GM18517 (cell line): ENCODE results near the gene CPZ.
"Not testable (repeated sequence)": the region's sequence is repeated elsewhere in the genome, so short reads cannot be mapped to it uniquely, and the experiment has no call there.

Source experiments
- ATAC-seq: cut with Tn5 transposase; IDR thresholded peaks from one replicate; pipeline ENCODE4 v1.9.1; 2021; ENCODE audit warnings: mild to moderate bottlenecking, moderate library complexity; ENCODE audit not compliant: unreplicated experiment

The CPZ gene

DNA sequence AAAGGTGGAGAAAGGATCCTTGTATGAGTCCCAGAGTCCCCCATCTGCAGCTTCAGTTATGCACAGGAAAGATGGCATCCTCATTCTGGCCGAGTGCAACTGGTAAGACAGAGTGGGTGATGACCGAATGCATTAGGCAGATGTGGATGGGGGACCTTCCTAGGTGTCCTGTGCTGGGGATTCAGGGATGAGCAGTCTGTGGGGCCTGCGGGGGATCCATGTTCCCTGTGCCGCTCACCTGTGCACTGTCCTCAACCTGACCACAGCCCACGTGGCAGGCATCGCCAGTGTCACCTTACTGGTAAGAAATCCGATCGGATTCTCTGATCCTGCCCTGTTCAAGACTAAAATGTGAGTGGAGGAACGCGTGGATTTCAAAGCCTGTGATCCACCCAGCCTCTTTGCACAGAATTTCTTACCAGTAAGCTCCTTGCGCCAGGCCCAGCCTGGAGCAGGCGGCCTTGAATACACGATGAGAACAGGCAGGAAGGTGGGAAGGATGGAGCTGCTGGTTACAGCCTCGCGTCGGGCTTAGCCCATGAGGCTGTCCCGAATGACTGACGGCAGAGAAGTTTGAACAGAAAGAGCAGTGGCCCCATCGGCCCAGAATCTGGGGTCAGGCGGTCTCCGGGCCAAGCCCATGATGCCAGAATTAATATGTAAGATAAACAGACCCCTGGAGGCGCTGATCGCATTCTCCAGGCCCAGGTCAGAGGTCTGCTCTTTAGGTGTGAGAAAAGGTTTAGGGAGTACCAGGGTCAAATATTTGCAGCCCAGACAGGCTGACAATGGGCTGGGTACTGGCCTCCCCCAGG is 56.5 kb downstream of the CPZ start:
- ATAC-seq, result no peak

DNA sequence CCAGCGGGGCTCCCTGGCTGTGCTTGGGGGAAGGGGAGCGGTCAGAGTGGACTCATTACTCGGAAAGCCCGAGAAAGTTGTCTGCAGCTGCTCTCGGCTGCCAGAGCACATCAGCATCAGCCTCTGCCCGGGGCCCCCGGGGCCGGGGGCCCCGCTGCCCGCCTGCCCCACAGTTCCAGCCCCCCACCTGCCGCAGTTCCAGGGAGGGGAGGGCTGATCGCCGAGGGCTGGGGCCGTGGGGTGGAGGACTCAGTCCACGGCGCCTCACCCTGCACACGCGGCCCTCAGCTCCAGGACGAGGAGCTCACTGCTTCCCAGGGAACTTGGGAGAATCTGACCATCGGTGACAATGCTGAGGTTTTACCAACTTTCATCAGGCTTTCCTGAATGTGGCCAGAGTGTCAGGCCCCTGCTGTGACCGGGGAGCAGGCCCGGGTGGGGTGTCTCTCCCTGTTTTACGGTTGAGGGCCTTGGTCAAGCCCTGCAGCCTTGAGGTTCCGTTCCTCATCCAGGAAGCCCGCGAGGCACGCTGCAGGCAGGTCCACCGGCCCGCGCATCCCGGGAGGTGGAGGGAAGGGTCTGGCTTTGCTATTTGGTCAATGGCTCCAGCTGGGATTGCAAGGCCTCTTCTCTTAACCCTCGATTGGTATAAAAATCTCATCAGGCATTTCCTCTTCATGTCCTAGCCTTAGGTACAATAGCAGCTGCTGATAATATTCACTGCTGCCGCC is 57.2 kb downstream of the CPZ start:
- no peak for ATAC-seq

DNA sequence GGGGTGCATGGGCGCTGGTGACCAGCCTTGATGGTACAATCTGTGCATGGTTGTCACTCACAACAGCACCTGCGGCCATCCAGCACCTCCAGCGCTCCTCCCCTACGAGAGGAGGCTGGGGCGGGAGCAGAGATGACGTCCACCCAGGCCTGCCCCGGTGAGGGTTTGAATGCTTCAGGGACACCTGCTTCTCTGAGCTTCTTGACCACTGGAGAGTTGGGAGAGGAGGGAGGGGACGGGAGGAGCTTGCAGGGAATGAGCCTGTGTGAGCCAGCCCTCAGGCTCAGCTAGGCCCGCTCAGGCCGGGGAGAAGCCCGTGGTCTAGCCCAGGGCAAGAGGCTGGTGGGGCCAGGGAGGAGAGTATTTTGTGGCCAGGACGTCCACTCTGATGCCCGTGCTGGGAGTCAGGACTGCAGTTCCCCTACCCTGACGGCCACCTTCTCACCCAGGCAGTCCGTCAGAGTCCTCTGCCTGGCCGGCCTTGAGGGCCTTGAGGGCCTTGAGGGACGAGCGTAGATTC is 59.2 kb downstream of the CPZ start:
- no peak for ATAC-seq

DNA sequence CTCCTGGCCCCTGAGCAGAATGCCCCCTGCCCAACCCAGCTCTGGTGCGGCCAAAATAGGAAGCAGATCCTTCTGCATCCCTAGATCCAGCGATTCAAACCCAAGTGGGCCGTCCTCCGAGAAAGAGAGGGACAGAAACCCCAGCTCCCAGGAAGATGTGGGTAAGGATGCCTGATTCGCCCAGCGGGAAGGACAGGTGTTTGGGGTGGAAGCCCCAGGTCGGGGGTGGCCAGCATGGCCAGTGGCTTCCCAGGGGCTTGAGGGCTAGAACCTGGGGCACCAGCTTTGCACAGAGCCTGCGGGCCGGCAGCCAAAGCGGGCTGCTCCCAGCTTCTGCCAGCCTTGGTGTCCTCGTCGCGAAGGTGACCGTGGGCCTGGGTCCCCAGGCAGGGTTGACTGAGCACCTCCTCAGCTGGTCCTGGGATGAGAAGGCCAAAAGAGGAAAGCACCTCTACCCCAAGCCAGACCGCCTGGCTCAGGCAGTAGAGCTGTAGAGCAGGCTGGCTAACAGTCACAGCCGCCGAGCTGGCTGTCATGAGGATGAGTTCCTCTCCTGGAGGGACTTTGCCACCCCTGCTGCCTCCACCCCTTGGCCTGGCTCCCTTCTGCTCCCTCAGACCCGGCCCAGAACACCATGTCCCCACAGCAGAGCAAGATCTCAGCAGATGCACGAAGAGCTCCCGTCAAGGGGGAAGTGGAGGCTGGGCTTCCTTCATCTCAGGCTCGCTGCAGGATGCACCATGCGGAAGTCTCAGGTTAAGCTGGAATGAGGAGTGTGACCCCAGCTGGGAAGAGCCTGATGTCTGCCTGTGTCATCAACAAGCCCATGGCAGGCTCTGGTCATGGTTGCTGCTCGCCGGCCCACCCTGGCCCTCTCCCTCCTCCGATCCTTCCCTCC is 59.9 kb downstream of the CPZ start:
- ATAC-seq, result no peak

DNA sequence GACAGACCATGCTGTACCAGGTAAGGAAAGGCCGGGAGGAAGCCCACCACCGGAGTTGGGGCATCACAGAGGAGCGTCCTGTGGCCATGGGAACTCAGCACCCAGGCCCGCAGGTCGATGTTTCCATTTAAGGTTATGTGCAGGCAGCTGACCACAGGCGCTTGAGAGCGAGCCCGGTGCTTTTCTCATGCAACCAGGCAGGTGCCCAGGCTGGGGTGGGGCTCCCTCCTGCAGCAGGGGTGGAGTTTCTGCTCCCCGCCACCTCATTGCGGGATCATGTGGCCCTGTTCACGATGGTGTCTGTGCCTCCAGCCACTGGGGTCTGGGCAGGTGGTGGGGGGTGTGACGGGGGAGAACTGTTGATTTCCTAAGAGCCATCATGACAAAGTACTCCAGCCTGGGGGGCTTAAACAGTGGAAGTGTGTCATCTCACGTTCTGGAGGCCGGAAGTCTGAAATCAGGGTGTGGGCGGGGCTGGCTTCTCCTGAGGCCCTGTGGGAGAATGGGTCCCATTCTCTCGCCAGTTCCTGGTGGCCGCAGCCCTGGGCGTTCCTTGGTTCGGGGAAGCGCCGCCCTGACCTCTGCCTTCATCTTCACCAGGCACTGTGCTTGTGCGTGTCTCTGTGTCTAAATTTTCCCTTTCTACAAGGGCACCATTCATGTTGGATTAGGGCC is 60.9 kb downstream of the CPZ start:
- ATAC-seq, result no peak

DNA sequence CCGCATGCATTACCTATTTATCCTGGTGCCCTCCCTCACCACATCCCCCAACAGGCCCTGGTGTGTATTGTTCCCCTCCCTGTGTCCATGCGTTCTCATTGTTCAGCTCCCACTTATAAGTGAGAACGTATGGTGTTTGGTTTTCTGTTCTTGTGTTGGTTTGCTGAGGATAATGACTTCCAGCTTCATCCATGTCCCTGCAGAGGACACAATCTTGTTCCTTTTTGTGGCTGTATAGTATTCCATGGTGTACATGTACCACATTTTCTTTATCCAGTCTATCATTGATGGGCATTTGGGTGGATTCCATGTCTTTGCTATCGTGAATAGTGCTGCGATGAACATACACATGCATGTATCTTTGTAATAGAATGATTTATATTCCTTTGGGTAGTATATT is 61.6 kb downstream of the CPZ start:
- ATAC-seq, result not testable (repeated sequence)

DNA sequence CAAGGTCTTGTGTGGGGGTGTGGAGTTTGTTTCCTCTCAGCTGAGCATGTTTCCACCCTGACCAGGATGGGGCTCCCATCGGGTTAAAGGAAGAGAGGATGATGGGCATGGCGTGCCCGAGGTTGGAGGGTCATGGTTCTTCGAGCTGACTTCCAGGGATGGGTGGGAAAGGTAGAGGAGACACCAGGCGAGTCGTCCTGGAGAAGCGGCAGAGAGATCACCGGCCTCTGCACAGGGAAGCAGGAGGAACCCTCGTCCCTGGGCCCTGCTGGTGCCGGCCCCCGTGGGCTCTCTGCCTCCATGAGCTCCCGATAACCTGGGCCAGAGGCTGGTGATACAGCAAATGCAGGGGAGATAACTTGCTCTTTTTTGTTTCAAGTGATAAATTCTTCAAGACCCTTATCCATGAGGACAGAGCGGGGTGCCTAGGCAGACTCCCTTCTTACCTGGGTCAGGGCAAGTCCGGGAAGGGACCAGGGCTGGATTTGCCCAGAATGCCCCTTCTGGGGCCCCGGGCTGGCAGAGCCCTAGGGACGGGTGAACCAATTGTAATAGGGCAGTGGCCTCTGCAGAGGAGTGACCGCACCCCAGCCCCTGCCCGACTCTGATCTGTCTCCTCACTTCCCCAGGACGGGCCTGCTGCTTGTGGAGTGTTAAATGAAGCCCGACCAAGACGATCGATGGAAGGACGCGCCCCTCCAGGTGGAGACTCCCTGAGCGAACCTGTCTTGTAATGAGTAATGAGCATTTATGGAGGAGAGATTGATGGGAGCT is 63.0 kb downstream of the CPZ start:
- ATAC-seq, result no peak

DNA sequence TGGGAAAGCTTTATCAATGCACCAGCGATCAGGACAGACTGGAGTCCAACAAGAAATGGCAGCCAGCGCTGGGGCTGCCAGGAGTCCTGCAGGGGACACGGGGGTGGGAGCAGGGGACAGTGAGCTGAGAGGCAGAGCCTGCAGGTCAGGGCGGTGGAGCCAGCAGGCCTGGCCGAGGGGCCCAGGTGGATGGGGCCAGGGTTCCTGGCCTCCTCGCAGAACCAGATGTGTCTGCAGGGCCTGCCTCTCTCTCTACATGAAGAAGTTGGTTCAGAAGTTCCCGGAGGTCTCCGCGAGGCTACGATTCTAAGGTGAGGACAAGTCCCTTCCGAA is 63.6 kb downstream of the CPZ start:
- ATAC-seq, result no peak

DNA sequence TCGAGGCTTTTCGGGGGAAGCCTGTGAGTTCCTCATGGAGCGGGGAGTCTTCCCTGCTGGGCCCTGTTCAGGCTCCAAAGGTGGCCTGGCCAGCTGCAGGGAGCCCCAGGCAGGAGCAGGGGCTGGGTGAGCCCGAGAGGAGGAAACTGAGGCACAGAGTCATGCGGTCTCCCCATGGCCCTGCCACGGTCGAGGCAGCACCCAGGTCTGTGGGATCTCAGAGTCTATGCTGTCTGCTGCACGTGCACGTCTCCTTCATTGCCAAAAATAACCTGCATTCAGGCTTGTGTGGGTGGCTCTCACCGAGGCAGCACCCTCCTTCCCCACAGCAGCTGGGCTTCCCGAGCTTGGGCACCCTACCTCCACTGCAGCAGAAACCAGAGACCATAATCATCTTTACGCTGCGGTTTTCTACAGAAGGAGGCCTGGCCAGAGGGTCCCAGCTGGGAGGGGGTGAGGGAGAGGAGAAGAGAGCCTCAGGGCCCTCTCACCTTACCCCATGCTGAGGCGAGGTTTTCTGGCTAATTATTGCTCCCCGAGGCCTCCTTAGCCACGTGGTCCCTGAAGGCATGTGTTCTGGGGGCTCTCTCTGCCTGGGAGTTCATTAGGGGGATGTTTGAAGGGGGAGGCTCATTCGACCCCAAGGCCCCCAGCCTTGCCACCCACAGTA is 64.3 kb downstream of the CPZ start:
- no peak for ATAC-seq

DNA sequence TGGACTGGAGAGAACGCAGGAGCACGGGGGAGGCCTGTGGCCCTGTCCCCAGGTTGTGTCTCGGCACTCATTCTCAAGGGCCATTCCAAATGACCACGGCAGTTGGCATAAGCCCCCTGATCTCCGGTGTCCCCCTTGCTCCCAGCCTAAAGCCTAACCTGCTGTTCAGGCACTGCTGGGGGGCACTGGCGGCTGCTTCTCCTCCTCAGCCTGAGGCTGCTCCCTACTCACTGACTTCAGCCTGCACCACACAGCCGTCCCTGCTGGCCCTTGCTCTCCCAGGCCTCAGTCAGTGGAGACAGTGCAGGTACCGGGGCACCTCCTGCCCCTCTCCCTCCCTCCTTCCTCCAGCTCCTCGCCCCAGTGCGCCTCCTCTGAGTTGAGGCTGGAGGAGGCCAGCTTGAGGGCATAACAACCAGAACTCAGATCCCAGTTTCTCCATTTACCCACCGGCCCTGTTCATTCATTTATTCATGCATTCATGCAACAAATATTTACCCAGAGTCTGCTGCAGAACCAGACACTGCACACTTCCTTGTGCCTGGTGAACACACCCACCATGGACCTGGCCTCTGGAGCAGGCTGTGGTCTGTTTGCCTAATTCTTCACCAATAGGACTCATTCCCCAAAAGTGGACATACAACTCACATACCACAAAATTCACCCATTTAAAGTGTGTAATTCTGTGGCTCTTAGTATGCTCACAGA is 65.0 kb downstream of the CPZ start:
- ATAC-seq, result no peak

DNA sequence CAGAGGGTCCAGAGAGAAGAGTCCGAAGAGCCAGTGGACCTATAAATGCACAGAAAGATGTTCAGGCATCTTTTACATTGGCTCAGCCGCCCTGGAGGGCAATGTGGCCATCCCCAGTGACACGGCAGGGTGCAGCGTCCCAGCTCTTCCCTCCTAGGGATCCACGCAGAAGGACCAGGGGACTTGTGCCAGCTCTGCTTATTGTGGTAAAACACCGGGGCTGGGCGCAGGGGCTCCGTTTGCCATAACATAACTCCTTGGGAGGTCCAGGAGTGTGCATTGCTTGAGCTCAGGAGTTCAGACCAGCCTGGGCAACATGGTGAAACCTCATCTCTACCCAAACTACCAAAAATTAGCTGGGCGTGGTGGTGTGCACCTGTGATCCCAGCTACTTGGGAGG is 70.2 kb downstream of the CPZ start:
- ATAC-seq, result no peak

DNA sequence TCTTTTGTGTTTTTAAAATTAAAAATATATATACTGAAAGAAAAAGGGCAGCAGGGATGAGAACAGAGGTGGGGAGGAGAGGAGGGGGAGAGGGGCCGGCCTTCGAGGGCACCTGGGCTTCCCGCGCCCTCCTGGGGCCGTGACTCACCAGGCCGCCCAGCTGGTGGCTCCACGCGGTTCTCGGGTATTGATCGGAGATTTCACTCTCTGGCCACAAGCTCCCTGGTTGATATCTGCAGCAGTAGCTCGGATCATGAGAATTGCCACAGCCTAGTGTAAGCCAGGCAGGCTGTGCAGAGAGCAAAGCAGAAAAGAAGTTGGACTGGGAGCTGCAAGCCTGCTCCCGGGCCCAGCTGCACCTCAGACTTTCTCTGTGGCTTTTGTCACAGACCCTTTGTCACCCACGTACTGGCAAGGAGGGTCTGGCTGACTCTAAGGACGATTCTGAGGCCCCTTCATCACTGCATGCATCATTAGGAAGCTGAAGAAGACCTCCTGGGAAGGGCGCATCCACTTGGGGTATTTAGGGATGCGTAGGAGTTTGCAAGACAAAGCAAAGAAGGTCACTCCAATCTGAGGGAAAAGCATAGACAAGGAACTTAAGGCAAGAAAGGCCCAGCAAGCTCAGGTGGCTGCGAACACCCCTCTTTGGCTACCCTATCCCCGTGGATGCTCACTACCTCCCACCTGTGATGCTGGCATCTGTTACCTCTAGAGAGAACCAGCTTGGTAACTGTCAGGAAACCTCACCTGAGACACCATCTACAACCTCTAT is 71.7 kb downstream of the CPZ start:
- ATAC-seq, result no peak

DNA sequence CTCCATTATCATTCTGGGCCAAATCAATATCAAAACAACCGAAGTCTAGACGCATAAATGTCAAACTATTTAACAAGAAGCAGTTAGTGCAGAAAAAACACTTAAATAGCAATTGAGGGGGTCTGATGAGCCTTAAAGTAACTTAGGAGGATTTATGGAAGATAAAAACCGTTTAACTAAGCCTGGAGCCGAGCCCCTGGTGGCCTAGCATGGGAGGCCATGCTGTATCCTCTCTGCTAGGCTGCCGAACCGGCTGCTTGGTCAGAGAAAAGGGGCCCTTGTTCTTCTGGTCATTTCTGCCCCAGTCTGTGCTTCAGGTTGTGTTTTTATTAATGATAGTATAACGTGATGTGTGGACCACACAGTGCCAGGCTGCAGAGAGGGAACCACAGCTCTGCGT is 72.4 kb downstream of the CPZ start:
- ATAC-seq, result no peak

DNA sequence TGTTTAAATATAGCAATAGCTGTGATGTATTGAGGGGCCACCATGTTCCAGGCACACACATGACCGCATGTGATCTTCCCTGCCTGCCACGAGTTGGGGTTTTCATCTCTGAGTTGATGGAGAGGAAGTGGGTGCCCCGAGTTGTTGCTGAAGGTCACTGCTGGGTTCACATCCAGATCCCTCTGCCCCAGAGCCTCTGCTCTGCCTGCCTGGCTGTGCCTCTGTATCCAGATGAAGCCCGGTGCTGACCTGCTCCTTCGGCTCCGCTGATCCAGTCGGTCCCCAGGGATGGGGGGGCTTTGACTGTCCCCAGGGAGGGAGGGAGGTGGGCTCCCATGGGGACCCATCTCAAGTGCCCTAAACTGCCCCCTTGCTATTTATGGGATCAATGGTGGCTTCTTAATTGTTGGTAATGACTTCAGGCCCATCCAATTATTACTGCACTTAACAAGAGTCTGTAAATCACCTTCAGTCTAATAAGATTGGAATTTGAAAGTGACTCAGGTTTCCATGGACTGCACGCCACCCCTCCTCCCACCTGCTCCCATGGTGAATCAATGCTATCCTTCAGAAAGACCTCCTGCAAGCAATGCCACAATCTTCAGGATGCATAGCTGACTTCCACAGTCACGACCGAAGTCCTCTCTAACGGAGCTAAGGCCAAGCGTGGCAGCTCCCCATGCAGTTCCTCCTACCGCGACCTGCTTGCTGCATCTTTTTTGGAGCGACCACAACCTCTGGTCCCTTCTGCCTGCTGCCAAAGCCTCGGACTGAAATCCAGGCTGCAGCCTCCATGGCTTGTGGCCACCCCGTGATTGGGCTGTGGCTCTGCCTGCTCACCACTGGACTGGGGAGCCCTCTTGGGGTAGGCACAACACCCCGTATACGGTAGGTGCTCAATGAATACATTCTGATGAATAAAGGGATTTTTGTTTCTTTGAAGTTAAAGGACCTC is 73.1 kb downstream of the CPZ start:
- no peak for ATAC-seq

DNA sequence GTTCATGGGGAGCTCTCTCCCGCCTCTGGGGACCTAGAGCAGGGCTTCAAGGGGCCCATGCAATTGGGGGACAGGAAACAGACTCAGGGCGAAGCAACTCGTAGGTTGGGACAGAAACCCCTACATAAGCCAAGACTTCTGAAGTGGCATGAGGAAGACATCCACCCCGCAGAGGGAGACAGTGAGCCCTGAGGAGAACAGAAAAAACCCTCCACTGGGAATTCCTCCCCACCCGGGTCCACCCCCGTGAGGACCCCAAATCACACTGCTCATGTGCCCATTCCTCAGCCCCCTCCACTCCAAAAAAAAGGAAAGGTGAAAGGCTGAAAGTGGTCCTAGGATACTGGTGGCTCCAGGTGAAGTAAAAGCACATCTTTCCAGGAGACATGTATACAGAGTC is 74.0 kb downstream of the CPZ start:
- ATAC-seq, result no peak
